IMR-90 (cell line): Measurements from ENCODE around the gene FUT2. TPM values are rescaled to one million over a fixed set of nuclear protein-coding genes. Genes with fewer than 3 reads are reported as not detected.
A peak's percentile ranks its signal among the peaks of the same experiment; 100 is the strongest.

Source experiments
- ATAC-seq: fragments of 200-7000 bp; cut with Tn5 transposase; 2 replicates; pipeline ENCODE4 v1.9.1; 2020; ENCODE audit warnings: low read depth, mild to moderate bottlenecking, moderate library complexity
- BruUV-seq: library from RNA; stranded (reverse); fragments of 400-500 nt; replicated peaks from 2 replicates; lab custom pipeline; 2021; lab: Mats Ljungman, UMichigan
- CTCF ChIA-PET: fragments of 300-600 bp; formaldehyde crosslinking; extraction: SDS; loops from one replicate; lab custom pipeline; 2021; ENCODE audit warnings: antibody characterized with exemption; lab: Yijun Ruan, JAX
- POLR2A ChIA-PET: fragments of 300-600 bp; sonication (Branson Sonifier 250); formaldehyde crosslinking; loops from one replicate; lab custom pipeline; 2022; ENCODE audit warnings: antibody characterized with exemption; ENCODE audit not compliant: unreplicated experiment; lab: Charles Lee
- DNase-seq: peaks from one replicate; pipeline ENCODE4 v3.0.0; 2013
- H2AFZ ChIP-seq: replicated peaks from 2 replicates; pipeline ENCODE3; 2013; ENCODE audit warnings: low read length, mild to moderate bottlenecking; ENCODE audit not compliant: poor library complexity
- H2AK5ac ChIP-seq: 2 replicates; pipeline ENCODE4 v1.6.1; 2013; ENCODE audit warnings: low read depth, low read length, inconsistent platforms
- H2AK9ac ChIP-seq: replicated peaks from 2 replicates; pipeline ENCODE3; 2013; ENCODE audit warnings: mild to moderate bottlenecking, low read depth, low read length, moderate library complexity; ENCODE audit not compliant: poor library complexity
- H2BK120ac ChIP-seq: 2 replicates; pipeline ENCODE4 v1.6.1; 2013; ENCODE audit warnings: low read depth, low read length, inconsistent platforms
- H2BK15ac ChIP-seq: 3 replicates; pipeline ENCODE4 v1.6.1; 2013; ENCODE audit warnings: low read depth, low read length, inconsistent platforms
- H2BK20ac ChIP-seq: 2 replicates; pipeline ENCODE4 v1.6.1; 2013; ENCODE audit warnings: low read depth, mild to moderate bottlenecking, inconsistent platforms, low read length, moderate library complexity
- H2BK5ac ChIP-seq: 2 replicates; pipeline ENCODE4 v1.6.1; 2013; ENCODE audit warnings: mild to moderate bottlenecking, low read depth, low read length, inconsistent platforms; ENCODE audit not compliant: poor library complexity, severe bottlenecking
- H3K14ac ChIP-seq: replicated peaks from 2 replicates; pipeline ENCODE4 v1.6.1; 2013; ENCODE audit warnings: low read depth, low read length, inconsistent platforms
- H3K18ac ChIP-seq: 2 replicates; pipeline ENCODE4 v1.6.1; 2013; ENCODE audit warnings: low read depth, low read length, control low read depth
- H3K23ac ChIP-seq: 2 replicates; pipeline ENCODE4 v1.6.1; 2013; ENCODE audit warnings: low read depth, low read length, inconsistent platforms
- H3K27ac ChIP-seq: 2 replicates; pipeline ENCODE4 v1.5.1; 2013; ENCODE audit warnings: mild to moderate bottlenecking, control low read depth, low read length; ENCODE audit not compliant: insufficient read depth
- H3K27me3 ChIP-seq: 2 replicates; pipeline ENCODE4 v1.6.1; 2013; ENCODE audit warnings: low read length; ENCODE audit not compliant: control insufficient read depth, insufficient read depth
- H3K36me3 ChIP-seq: 2 replicates; pipeline ENCODE4 v1.6.1; 2013; ENCODE audit warnings: low read length, mixed read lengths; ENCODE audit not compliant: control insufficient read depth, insufficient read depth
- H3K4ac ChIP-seq: 2 replicates; pipeline ENCODE4 v1.6.1; 2013; ENCODE audit warnings: low read depth, low read length, inconsistent platforms
- H3K4me1 ChIP-seq: 2 replicates; pipeline ENCODE4 v1.6.1; 2013; ENCODE audit warnings: low read length, mixed read lengths; ENCODE audit not compliant: control insufficient read depth, insufficient read depth
- H3K4me2 ChIP-seq: 2 replicates; pipeline ENCODE4 v1.6.1; 2013; ENCODE audit warnings: low read depth, mild to moderate bottlenecking, control low read depth, low read length, moderate library complexity
- H3K4me3 ChIP-seq: 2 replicates; pipeline ENCODE4 v1.5.1; 2013; ENCODE audit warnings: low read depth, mild to moderate bottlenecking, control low read depth, low read length, moderate library complexity; ENCODE audit not compliant: insufficient read depth
- H3K56ac ChIP-seq: 2 replicates; pipeline ENCODE4 v1.6.1; 2013; ENCODE audit warnings: low read length, inconsistent platforms; ENCODE audit not compliant: insufficient read depth; ENCODE audit errors: extremely low read depth
- H3K79me1 ChIP-seq, 2 experiments: 2 replicates each; pipeline ENCODE4 v1.6.1; 2013; ENCODE audit warnings: low read length in 2 of 2, inconsistent platforms in 1 of 2, low read depth in 1 of 2
- H3K9ac ChIP-seq: 2 replicates; pipeline ENCODE4 v1.6.1; 2013; ENCODE audit warnings: low read depth, low read length, control low read depth
- H3K9me1 ChIP-seq: 2 replicates; pipeline ENCODE4 v1.6.1; 2013; ENCODE audit warnings: low read length, inconsistent platforms; ENCODE audit not compliant: insufficient read depth
- H3K9me3 ChIP-seq: 2 replicates; pipeline ENCODE4 v1.6.1; 2013; ENCODE audit warnings: low read length; ENCODE audit not compliant: control insufficient read depth, insufficient read depth
- H4K20me1 ChIP-seq: 2 replicates; pipeline ENCODE4 v1.6.1; 2013; ENCODE audit warnings: low read length, inconsistent platforms; ENCODE audit not compliant: insufficient read depth
- H4K5ac ChIP-seq: 2 replicates; pipeline ENCODE4 v1.6.1; 2013; ENCODE audit warnings: mild to moderate bottlenecking, low read depth, low read length, control low read depth
- H4K8ac ChIP-seq, 2 experiments: 2 replicates each; pipeline ENCODE4 v1.6.1; 2013; ENCODE audit warnings: low read depth in 2 of 2, low read length in 2 of 2, control low read depth in 1 of 2, inconsistent platforms in 1 of 2
- H4K91ac ChIP-seq: 2 replicates; pipeline ENCODE4 v1.6.1; 2013; ENCODE audit warnings: low read depth, low read length, inconsistent platforms; ENCODE audit not compliant: insufficient read depth
- BHLHE40 ChIP-seq: fragments of 150-350 bp; IDR thresholded peaks from 2 replicates; pipeline ENCODE4 v1.6.1; 2016; ENCODE audit warnings: mild to moderate bottlenecking, low read depth, low read length
- CEBPB ChIP-seq: IDR thresholded peaks from 2 replicates; pipeline ENCODE4 v1.6.1; 2012; ENCODE audit warnings: low read depth, low read length, improper control_type of control experiment
- CHD1 ChIP-seq: IDR thresholded peaks from 2 replicates; pipeline ENCODE4 v1.6.1; 2012; ENCODE audit warnings: low read depth, low read length, improper control_type of control experiment
- MXI1 ChIP-seq: IDR thresholded peaks from 2 replicates; pipeline ENCODE4 v1.6.1; 2012; ENCODE audit warnings: low read depth, mild to moderate bottlenecking, low read length, moderate library complexity, borderline replicate concordance
- POLR2A ChIP-seq: IDR thresholded peaks from 2 replicates; pipeline ENCODE4 v1.6.1; 2012; ENCODE audit warnings: mild to moderate bottlenecking, low read depth, low read length
- RAD21 ChIP-seq: IDR thresholded peaks from 2 replicates; pipeline ENCODE4 v1.6.1; 2012; ENCODE audit warnings: low read length, improper control_type of control experiment
- RCOR1 ChIP-seq: IDR thresholded peaks from 2 replicates; pipeline ENCODE4 v1.6.1; 2012; ENCODE audit warnings: mild to moderate bottlenecking, low read length, improper control_type of control experiment; ENCODE audit not compliant: insufficient replicate concordance
- RFX5 ChIP-seq: IDR thresholded peaks from 2 replicates; pipeline ENCODE4 v1.8.0; 2012; ENCODE audit warnings: low read depth, mild to moderate bottlenecking, low read length, moderate library complexity
- SMC3 ChIP-seq: fragments of 150-350 bp; IDR thresholded peaks from 2 replicates; pipeline ENCODE4 v1.6.1; 2016; ENCODE audit warnings: low read depth, mild to moderate bottlenecking, antibody characterized with exemption, low read length, moderate library complexity
- WGBS, 2 experiments: methylation state at CpG; one replicate each; pipeline versions ENCODE4 v1.1.5 to v1.1.7; 2013; ENCODE audit warnings: missing lambda C conversion rate in 2 of 2; ENCODE audit not compliant: insufficient read length in 1 of 2; ENCODE audit errors: extremely low coverage in 2 of 2; 5-methylcytosine and 5-hydroxymethylcytosine counted together
- dilution Hi-C: fragments of 300-500 bp; cut with HindIII; formaldehyde crosslinking; loops from one replicate; pipeline ENCODE4 v1.14.3; 2018; ENCODE audit warnings: low sequenced_read_pairs; ENCODE audit not compliant: unreplicated experiment
- in situ Hi-C: fragments of 300-500 bp; cut with MboI; formaldehyde crosslinking; loops from 3 replicates; pipeline ENCODE4 v1.14.3; 2019; ENCODE audit warnings: low sequenced_read_pairs, inconsistent platforms, mixed read lengths
- intact Hi-C: fragments of 100-400 bp; cut with micrococcal nuclease; formaldehyde crosslinking; loops from 2 replicates; pipeline ENCODE4 v1.10.0; 2022
- polyA plus RNA-seq, 3 experiments: library from polyadenylated mRNA; depleted of rRNA; stranded (reverse); fragments of >200 nt; gene quantifications; 2 replicates each; pipeline ENCODE4 v1.2.3, GENCODE V29; 2012; ENCODE audit warnings: low replicate concordance in 1 of 3
- total RNA-seq: library from RNA; depleted of rRNA; stranded (reverse); fragments of >200 nt; gene quantifications from 2 replicates; pipeline ENCODE4 v1.2.3, GENCODE V29; 2012
- TF ChIP-seq, protein P1 (sequence below): fragments of 150-350 bp; IDR thresholded peaks from 2 replicates; pipeline ENCODE4 v1.6.1; 2016; ENCODE audit warnings: low read depth, mild to moderate bottlenecking, low read length, moderate library complexity, borderline replicate concordance
- TF ChIP-seq, protein P2 (sequence below): conservative IDR thresholded peaks from 2 replicates; pipeline ENCODE4 v1.5.1; 2012; ENCODE audit warnings: mild to moderate bottlenecking, low read depth, low read length, improper control_type of control experiment

The FUT2 gene
- total and polyA plus RNA-seq, 2 of the 4 experiments (the other 2 are of a cell fraction) = not detected

GRCh38 chr19:48750771-48751504, 55.2 kb downstream of the FUT2 start:
- Histone ChIP-seq H3K36me3 (no peaks in the 10 kb centered on the region), H2BK20ac (no peak overlapping the region), H3K79me1 (no peaks in the 10 kb centered on the region), H3K4me2 (no peak overlapping the region), H3K9ac (no peak overlapping the region), H4K8ac (no peak overlapping the region), H3K9me3 (no peaks in the 10 kb centered on the region), H3K4me3 (no peak overlapping the region), H2AK9ac (no peak overlapping the region), H2BK120ac (no peak overlapping the region), H2AFZ (peak overlapping the region; percentile 32), H4K20me1 (no peaks in the 10 kb centered on the region), H3K9me1 (no peaks in the 10 kb centered on the region), H3K4ac (no peak overlapping the region), H3K23ac (no peak overlapping the region), H4K5ac (no peak overlapping the region), H2BK5ac (no peak overlapping the region), H3K14ac (no peak overlapping the region), H3K27ac (no peak overlapping the region), H3K18ac (no peak overlapping the region), H3K27me3 (peaks cover 30% of the 10 kb centered on the region), H3K4me1 (peaks cover 4% of the 10 kb centered on the region; the same call in 1 of the 2 replicates), H3K56ac (no peak overlapping the region), H2BK15ac (no peak overlapping the region), H2AK5ac (no peak overlapping the region), H4K91ac (no peak overlapping the region)
- no TSS peak for BruUV-seq
- DNase-seq (no peak), ATAC-seq (no peak)
- 89% methylated on average over 28 of the region's 29 CpGs; no CpG with 5 or more reads in 1 of the 2 experiments for WGBS, 2 experiments
- in situ Hi-C loops = no loop called here
- CTCF ChIA-PET = interaction anchor here (0.6 kb wide), 1 partner anchor 161 kb away, joined by 4 read pairs; no protein-coding TSS in a partner anchor
- TF ChIP-seq CEBPB (no peak), CHD1 (no peak), MXI1 (no peak), RCOR1 (no peak), RAD21 (no peak), POLR2A (no peak), BHLHE40 (no peak), RFX5 (no peak), SMC3 (no peak)
- TF ChIP-seq, protein P1, sequence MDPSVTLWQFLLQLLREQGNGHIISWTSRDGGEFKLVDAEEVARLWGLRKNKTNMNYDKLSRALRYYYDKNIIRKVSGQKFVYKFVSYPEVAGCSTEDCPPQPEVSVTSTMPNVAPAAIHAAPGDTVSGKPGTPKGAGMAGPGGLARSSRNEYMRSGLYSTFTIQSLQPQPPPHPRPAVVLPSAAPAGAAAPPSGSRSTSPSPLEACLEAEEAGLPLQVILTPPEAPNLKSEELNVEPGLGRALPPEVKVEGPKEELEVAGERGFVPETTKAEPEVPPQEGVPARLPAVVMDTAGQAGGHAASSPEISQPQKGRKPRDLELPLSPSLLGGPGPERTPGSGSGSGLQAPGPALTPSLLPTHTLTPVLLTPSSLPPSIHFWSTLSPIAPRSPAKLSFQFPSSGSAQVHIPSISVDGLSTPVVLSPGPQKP = no peak
- TF ChIP-seq, protein P2, sequence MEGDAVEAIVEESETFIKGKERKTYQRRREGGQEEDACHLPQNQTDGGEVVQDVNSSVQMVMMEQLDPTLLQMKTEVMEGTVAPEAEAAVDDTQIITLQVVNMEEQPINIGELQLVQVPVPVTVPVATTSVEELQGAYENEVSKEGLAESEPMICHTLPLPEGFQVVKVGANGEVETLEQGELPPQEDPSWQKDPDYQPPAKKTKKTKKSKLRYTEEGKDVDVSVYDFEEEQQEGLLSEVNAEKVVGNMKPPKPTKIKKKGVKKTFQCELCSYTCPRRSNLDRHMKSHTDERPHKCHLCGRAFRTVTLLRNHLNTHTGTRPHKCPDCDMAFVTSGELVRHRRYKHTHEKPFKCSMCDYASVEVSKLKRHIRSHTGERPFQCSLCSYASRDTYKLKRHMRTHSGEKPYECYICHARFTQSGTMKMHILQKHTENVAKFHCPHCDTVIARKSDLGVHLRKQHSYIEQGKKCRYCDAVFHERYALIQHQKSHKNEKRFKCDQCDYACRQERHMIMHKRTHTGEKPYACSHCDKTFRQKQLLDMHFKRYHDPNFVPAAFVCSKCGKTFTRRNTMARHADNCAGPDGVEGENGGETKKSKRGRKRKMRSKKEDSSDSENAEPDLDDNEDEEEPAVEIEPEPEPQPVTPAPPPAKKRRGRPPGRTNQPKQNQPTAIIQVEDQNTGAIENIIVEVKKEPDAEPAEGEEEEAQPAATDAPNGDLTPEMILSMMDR = no peak
- dilution Hi-C loops = no loop called here
- intact Hi-C loops = no loop called here
- POLR2A ChIA-PET = no interaction called here
